GM10266 (cell line): Measurements from ENCODE around the gene SYK.

ENCODE experiments used
- DNase-seq: peaks from one replicate; pipeline ENCODE4 v3.0.0; 2012; ENCODE audit errors: extremely low spot score
- CTCF ChIP-seq: IDR thresholded peaks from 2 replicates; pipeline ENCODE4 v1.5.1; 2012; ENCODE audit warnings: mild to moderate bottlenecking, low read depth; ENCODE audit not compliant: control insufficient read depth, insufficient read depth; ENCODE audit errors: missing control alignments

SYK gene

GRCh38 chr9:90915693-90916092 lies 114.1 kb downstream of the SYK start:
- TF ChIP-seq CTCF: peak; percentile 46
- peak; percentile 30 for DNase-seq

- DNase-seq: no peak
- no peak for TF ChIP-seq CTCF
Measured at GRCh38 chr9:90916147-90916734, 114.6 kb downstream of the SYK start.

GRCh38 chr9:90919883-90920282 lies 118.3 kb downstream of the SYK start:
- no peak for TF ChIP-seq CTCF
- no peak for DNase-seq

GRCh38 chr9:90921104-90921503 lies 119.5 kb downstream of the SYK start:
- TF ChIP-seq CTCF: no peak
- DNase-seq: no peak

GRCh38 chr9:90921969-90922368 lies 120.3 kb downstream of the SYK start:
- no peak for TF ChIP-seq CTCF
- no peak for DNase-seq

GRCh38 chr9:90925581-90926257 lies 124.1 kb downstream of the SYK start:
- TF ChIP-seq CTCF: no peak
- no peak for DNase-seq

- TF ChIP-seq CTCF: no peak
Measured at GRCh38 chr9:90926936-90927335, 125.3 kb downstream of the SYK start.

More at GRCh38 chr9:90926936-90927335, 125.3 kb downstream of the SYK start:
- no peak for DNase-seq
